Fibroblast of the aortic adventitia (primary cell): ENCODE data around the gene FLNB. TPM values are rescaled to one million over a fixed set of nuclear protein-coding genes. Genes with fewer than 3 reads are reported as not detected.

Source experiments
- DNase-seq: peaks from one replicate; pipeline ENCODE4 v3.0.0-alpha.2; 2010; ENCODE audit warnings: low read depth
- H3K4me3 ChIP-seq: 2 replicates; pipeline ENCODE4 v1.5.1; 2011; ENCODE audit warnings: low read depth, mild to moderate bottlenecking, control low read depth, low read length, moderate library complexity
- CTCF ChIP-seq: IDR thresholded peaks from 2 replicates; pipeline ENCODE4 v1.5.1; 2011; ENCODE audit warnings: mild to moderate bottlenecking, low read length, control low read depth, inconsistent platforms; ENCODE audit not compliant: insufficient read depth
- total RNA-seq: library from RNA; depleted of rRNA; stranded (reverse); fragments of >200 nt; gene quantifications from 2 replicates; pipeline ENCODE4 v1.2.3, GENCODE V29; 2012; ENCODE audit warnings: low replicate concordance

Gene FLNB
- total RNA-seq, 1 donor: 69.0 TPM

GRCh38 chr3:58120075-58120812, 112.0 kb downstream of the FLNB start:
- no peak for DNase-seq
- H3K4me3 ChIP-seq: no peak overlapping the region
- TF ChIP-seq CTCF: no peak

GRCh38 chr3:58121183-58121582, 113.0 kb downstream of the FLNB start:
- no peak for TF ChIP-seq CTCF
- no peak overlapping the region for H3K4me3 ChIP-seq
- DNase-seq: no peak

- TF ChIP-seq CTCF: no peak
Observed at GRCh38 chr3:58122936-58123700, 114.9 kb downstream of the FLNB start.

GRCh38 chr3:58124387-58124786, 116.2 kb downstream of the FLNB start:
- TF ChIP-seq CTCF: no peak
- no peak overlapping the region for H3K4me3 ChIP-seq
- DNase-seq: no peak

More at GRCh38 chr3:58122936-58123700, 114.9 kb downstream of the FLNB start:
- no peak for DNase-seq
- no peak overlapping the region for H3K4me3 ChIP-seq

- TF ChIP-seq CTCF: no peak
- DNase-seq: no peak
- no peak overlapping the region for H3K4me3 ChIP-seq
Observed at GRCh38 chr3:58129041-58129770, 121.0 kb downstream of the FLNB start.

- H3K4me3 ChIP-seq: no peak overlapping the region
- no peak for TF ChIP-seq CTCF
- no peak for DNase-seq
Observed at GRCh38 chr3:58130591-58130990, 122.4 kb downstream of the FLNB start.
